HG03159 (cell line): ENCODE data around the gene PKIB.
A peak's percentile ranks its signal among the peaks of the same experiment; 100 is the strongest.
"Not testable (repeated sequence)": the region's sequence is repeated elsewhere in the genome, so short reads cannot be mapped to it uniquely, and the experiment has no call there.

Experiments
- ATAC-seq: cut with Tn5 transposase; IDR thresholded peaks from one replicate; pipeline ENCODE4 v1.9.1; 2021; ENCODE audit warnings: mild to moderate bottlenecking, moderate library complexity; ENCODE audit not compliant: unreplicated experiment

Gene PKIB

DNA sequence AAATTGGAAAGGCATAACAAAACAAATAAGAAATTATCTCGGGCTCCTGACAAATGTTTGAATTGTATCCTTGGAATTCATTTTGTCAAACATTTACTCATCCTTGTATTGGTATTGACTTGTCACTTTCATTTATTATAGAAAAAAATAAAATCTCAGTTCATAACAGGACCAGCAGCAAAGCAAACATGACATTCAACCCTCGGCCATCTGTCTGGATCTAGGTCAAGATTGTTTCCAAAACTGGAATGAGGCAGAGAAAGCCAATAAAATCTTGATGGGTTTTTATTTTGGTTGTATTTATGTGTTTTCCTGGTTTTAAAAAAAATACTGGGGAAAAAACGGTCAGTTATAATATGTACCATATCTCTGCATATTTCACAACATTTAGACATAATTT, 126.4 kb downstream of the PKIB start:
- no peak for ATAC-seq

- no peak for ATAC-seq
These were observed 129.9 kb downstream of the PKIB start for GRCh38 chr6:122740091-122740490.

GRCh38 chr6:122740936-122741335, 130.7 kb downstream of the PKIB start:
- ATAC-seq: no peak

DNA sequence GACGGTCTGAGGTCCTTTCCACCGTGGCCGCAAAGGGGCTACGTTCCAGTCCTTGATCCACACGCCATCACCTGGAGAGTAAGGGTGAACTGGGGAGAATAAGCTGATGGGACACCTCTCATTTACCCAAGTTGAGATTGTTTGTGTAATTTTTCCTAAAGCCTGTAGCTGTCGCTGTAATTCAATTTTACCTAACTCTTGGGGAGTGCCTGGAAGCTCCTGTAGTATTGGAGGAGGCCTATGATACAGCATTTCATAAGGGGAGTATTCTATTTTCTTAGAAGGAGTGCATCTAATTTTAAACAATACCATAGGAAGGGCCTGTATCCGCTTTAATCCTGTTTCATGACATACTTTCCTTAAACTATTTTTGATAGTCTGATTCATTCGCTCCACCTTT, 134.0 kb downstream of the PKIB start:
- not testable (repeated sequence) for ATAC-seq

- not testable (repeated sequence) for ATAC-seq
These were observed 134.7 kb downstream of the PKIB start for GRCh38 chr6:122744856-122745255.

- ATAC-seq: no peak
These were observed 136.5 kb downstream of the PKIB start for GRCh38 chr6:122746688-122747087.

GRCh38 chr6:122747573-122747972, 137.4 kb downstream of the PKIB start:
- no peak for ATAC-seq

DNA sequence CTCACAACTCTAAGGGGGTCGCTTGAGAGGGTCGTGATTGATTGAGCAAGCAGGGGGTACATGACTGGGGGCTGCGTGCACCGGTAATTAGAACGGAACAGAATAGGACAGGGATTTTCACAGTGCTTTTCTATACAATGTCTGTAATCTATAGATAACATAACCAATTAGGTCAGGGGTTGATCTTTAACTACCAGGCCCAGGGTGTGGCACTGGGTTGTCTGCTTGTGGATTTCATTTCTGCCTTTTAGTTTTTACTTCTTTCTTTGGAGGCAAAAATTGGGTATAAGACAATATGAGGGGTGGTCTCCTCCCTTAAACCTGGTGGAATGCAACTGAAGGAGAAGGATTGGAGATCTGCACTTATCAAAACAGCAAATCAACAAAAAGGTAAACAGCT, 138.7 kb downstream of the PKIB start:
- not testable (repeated sequence) for ATAC-seq

GRCh38 chr6:122749451-122750050, 139.3 kb downstream of the PKIB start:
- no peak for ATAC-seq

DNA sequence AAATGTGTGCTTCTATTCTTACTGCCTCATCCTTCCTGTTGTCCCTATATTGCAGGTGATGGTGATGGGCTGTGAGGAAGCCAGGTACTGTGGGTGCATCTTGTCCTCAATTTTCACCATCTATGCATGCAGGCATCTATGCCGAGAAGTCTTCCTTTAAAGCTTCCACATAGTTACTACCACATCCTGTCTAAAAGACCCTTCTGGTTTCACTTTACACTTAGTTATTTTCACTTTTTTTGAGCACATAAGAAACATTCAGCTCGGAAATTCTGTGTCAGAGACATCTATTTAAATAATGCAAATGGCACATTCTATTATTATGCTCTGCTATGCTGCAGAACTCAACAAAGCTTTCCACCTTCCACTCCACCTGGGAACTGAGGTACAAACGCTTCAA, 141.1 kb downstream of the PKIB start:
- ATAC-seq: peak; percentile 90

- no peak for ATAC-seq
These were observed 142.3 kb downstream of the PKIB start for GRCh38 chr6:122752459-122752858.

DNA sequence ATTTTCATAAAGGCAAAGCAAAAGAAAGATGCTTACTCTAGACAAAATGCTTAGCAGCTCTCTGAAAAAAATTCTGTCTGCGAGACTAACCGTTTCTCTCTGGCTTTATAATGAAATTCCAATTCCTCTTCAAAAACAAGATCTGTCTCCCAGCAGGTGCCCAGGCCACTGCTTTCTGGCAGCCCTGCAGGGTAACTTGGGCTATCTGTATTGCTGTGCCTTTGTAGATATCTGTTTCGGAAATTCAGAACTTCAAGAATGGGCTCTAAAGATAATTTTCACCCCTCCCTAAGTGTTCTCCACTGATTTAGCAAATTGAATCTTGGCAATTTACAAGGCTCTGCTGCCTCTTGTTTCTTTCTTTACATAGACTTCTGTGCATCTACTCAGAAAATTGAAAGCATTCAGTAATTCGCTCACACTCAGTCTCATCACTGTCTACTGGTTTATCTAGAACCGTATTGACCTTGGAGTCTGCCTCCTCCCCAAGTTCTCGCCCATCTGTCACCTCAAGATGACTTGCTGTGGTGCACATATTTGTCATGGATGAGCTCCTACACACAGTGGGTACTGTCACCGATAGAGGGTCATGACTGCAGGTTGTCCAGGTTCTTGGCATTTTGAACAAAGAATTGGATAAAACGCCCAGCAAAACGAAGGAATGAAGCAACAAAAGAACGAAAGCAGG, 142.9 kb downstream of the PKIB start:
- ATAC-seq: no peak

DNA sequence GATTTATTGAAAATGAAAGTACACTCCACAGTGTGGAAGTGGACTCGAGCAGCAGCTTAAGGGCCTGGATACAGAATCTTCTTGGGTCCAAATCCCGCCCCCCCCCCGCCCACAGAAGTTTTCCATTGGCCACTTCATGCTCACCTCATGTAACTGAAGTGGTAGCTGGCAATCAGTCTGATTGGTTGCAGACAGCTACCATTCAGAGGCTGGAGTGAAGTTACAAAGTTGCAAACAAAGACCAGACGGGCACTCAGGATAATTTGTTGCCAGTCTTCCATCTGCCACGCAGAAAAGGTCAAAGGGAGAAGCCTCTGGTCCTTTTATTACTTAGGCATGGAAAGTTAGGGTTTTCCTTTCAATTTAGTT, 143.5 kb downstream of the PKIB start:
- ATAC-seq: no peak

DNA sequence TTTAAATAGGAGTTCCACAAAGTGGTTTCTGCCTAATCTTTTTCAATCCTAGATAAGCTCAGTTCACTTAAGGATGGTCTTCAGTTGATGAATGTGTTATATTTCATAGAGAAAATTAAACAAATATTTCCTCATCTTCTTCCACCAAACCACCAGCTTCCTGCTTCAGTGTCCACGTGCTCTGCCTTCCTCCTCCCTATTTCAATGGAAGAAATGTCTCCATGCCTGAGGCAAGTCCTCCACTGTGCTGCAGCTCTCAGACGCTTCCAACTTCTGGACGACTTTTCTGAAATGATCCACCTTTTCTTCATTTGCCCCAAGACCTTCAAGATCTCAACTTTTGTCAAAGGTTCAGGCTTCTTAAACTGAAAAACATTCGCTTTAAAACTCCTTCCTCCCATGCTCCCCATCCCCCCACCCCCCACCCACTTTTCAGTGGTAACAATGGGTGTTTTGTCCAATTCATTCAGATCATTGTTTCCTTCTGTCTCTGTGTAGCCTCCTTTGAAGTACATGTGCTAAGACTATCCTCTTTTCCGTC, 144.1 kb downstream of the PKIB start:
- ATAC-seq: no peak

GRCh38 chr6:122755901-122756300, 145.7 kb downstream of the PKIB start:
- no peak for ATAC-seq

DNA sequence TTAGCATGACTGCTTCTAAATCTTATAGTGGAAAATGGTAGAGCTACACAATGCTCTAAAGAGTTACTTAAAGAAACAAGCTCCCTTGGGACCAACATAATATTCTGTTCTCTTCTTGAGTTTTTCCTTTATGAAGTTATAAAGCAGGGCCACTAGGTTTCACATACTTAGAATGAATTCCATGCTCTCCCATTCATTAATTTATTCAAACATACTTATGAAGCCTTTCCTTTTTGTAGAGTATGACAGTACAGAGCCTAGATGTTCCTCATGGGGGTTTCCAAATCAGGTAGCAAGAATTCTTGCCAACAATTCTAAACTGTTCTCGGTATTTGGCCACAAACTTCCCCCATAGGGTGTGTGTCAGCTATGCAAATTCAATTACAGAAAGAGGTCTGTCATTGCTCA, 148.7 kb downstream of the PKIB start:
- peak; percentile 98 for ATAC-seq

- no peak for ATAC-seq
These were observed 150.1 kb downstream of the PKIB start for GRCh38 chr6:122760330-122760729.

- ATAC-seq: no peak
These were observed 156.1 kb downstream of the PKIB start for GRCh38 chr6:122766256-122766655.

GRCh38 chr6:122770835-122771601, 160.8 kb downstream of the PKIB start:
- ATAC-seq: no peak

DNA sequence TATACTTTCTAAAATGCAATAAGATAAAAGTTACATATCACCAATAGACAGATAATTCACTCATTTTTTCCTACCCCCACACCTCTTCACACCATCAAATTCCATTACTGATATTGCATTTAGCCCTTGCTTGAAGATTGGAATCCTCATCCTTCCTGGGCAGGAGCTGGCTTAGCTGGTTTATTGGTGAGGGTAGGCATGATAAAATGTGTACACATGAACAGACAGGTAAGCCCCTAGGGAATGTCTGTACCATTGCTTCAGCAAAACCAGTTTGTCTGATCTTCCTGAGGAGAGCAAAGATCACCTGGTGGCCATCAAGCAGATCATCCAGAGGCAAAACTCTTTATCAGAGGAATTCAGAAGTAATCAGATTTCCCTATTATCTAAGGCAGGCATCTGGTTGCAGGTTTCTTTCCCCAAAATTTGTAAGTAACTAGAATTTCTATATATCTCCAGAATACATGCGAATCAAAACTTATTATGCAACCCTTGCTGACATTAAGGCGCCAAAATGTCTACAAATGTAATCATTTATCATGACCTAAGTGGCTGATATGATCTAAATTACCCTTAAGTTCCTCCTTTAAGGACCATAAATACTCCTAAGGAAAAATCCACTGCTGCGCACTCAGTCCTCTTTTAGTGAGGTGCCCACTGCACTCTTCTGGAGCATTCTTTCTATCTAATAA, 162.7 kb downstream of the PKIB start:
- ATAC-seq: no peak
